HCT116 (cell line): Measurements from ENCODE around the gene DEF6.

Source experiments
- POLR2A ChIP-seq: IDR thresholded peaks from 2 replicates; pipeline ENCODE4 v1.7.0; 2011; ENCODE audit warnings: borderline replicate concordance; ENCODE audit not compliant: insufficient read depth, insufficient read length; ENCODE audit errors: extremely low read depth
- POLR2AphosphoS5 ChIP-seq: IDR thresholded peaks from 2 replicates; pipeline ENCODE4 v1.6.1; 2011; ENCODE audit warnings: mild to moderate bottlenecking, low read depth, low read length, moderate library complexity
- TF ChIP-seq, protein P1 (sequence below), 3 experiments: fragments of 200-600 bp in 1 of 3; sonication (generic) in 1 of 3; IDR thresholded peaks in 2 of 3; conservative IDR thresholded peaks in 1 of 3; 2 replicates each; pipeline ENCODE4 v1.5.1; 2012 to 2017; ENCODE audit warnings: low read depth in 2 of 3, low read length in 2 of 3, antibody characterized with exemption in 1 of 3, borderline replicate concordance in 1 of 3, control low read depth in 1 of 3, mild to moderate bottlenecking in 1 of 3, mixed read lengths in 1 of 3, mixed run types in 1 of 3, moderate library complexity in 1 of 3; ENCODE audit not compliant: insufficient read depth in 1 of 3

DNA sequence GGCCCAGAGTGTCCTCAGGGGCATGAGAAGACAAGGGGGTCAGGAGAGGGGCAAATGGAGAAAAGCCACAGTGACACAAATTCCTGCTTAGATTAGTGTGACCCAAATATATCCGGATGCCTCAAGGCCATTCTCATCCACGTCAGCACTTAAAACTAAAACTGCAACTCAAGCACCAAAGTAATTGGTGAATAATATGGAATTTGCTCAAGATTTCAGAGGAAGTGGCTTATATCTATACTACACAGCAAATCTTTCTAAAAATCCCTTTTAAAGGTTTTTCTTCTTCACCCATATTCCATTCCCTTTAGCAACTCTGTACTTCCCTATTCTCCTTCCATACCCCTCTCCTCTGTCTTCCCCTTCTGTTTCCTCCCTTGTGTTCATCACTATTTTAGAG lies 15.2 kb downstream of the DEF6 start:
- TF ChIP-seq, protein P1, sequence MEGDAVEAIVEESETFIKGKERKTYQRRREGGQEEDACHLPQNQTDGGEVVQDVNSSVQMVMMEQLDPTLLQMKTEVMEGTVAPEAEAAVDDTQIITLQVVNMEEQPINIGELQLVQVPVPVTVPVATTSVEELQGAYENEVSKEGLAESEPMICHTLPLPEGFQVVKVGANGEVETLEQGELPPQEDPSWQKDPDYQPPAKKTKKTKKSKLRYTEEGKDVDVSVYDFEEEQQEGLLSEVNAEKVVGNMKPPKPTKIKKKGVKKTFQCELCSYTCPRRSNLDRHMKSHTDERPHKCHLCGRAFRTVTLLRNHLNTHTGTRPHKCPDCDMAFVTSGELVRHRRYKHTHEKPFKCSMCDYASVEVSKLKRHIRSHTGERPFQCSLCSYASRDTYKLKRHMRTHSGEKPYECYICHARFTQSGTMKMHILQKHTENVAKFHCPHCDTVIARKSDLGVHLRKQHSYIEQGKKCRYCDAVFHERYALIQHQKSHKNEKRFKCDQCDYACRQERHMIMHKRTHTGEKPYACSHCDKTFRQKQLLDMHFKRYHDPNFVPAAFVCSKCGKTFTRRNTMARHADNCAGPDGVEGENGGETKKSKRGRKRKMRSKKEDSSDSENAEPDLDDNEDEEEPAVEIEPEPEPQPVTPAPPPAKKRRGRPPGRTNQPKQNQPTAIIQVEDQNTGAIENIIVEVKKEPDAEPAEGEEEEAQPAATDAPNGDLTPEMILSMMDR (IDR thresholded peaks at IDR 0.05 in 2 of 3, conservative IDR thresholded peaks at IDR 0.05 in 1 of 3; ENCODE audit: borderline replicate concordance in 1 of 3, insufficient read depth in 1 of 3, low read depth in 2 of 3, low read length in 2 of 3): no peak
- TF ChIP-seq POLR2AphosphoS5 (no peak), POLR2A (no peak)
